Measurements from ENCODE around the gene SDCBP2.

Gene SDCBP2

DNA sequence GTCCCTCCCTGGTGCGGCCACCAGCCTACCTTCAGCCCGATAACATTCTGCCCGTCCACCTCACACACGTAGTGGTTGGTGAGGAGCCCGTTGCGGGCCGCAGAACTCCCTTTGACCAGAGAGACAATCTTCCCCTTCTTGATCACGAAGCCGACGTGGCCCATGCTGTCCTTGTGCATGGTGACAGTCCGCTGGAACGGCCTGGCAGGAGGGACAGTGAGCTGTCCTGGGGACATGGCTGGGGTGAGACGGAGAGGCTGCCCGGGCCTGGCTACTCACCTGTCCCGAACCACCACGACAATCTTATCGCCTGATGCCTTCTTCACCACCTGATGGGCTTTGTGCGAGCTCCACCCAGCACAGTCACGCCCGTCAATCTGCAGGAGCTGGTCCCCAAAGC, 16.6 kb downstream of the SDCBP2 start:
- DNase-seq (ENCODE audit: low read depth), result no peak

DNA sequence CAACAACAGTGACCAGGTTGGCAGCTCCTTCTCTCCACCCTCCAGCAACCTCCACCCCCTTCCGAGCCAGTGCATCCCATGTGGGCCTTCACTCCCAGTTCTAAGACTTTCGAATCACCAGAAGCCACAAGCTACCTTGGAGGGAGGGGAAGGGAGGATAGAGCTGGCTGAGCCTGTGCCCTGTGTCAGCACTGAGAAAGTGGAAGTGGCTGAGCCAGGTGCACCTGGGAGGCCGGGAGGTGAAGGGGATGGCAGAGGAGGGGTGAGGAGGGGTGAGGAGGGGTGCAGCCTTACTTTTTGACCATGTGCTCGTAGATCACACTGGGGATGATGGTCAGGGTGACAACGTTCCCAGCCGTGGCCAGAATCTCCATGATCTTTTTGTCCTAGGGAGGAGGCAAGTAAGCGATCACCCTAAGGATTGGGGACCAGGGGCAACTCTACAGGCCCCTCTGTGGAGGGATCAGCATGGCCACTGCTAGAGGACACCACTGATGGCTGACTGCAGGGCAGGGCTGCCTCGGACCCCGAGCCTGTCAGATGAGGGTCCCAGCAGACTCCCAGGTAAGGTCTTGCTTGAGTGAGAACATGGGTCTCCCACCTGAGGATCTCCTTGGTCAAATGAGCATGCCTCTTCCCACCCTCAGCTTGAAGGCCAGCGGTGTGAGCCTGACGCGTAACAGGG, 18.3 kb downstream of the SDCBP2 start:
- DNase-seq (ENCODE audit: low read depth), result no peak

DNA sequence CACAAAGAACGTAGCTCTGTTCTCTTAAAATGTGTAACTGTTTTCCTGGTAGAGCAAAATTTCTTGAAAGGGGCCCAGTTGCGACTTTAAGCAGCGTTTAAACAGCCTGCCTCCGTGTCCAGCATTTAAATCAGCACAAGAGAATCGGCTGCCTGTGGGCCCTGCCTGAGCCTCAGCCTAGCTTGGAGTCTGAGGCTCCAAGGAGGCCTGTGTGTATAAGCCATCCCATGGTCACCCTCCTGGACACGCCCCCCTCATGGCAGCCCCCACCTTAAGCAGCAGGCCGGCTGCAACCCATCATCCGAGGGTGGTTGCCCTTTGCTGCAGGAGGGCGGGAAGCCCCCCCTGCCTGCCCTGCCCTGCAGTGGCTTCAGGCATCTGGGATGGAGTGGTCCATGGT, 18.9 kb downstream of the SDCBP2 start:
- no peak for DNase-seq (ENCODE audit: low read depth)

DNA sequence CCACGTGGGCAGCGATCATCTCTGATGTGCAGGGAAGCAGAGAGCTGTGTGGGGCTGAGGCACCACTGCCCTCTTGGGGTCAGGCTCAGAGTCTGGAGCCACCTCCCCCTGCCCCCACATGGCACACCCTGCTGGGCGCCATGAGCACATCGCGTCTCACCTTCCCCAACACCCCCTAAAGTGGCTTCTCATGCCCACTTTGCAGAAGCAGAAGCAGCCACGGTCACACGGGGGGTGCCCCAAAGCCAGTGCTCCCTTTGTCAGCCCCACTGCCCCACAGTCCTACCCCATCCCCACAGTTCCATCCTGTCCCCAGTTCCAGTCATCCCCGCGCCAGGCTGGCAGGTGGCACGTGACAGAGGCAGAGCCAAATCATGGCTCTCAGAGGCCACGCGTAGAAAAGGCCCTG, 19.5 kb downstream of the SDCBP2 start:
- DNase-seq (ENCODE audit: low read depth), result no peak

DNA sequence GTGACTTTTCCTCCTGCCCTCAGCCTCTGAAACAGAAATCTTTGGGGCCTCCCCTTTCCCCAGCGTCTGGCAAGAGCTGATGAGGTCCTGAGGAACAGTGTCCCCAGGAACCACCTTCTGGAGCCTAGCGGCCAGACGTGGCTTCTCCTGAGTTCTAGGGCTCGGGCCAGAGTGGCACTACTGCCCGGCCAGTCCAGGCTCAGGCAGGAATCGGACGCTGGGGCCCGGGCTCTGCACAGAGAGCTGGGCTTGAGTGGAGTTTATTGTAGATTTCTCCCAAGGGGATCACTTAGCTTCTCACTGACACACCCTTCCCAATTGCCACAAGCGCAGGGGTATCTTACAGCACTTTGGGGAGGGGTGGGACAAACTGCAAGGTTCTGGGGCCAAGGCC, 20.2 kb downstream of the SDCBP2 start:
- no peak for DNase-seq (ENCODE audit: low read depth)

DNA sequence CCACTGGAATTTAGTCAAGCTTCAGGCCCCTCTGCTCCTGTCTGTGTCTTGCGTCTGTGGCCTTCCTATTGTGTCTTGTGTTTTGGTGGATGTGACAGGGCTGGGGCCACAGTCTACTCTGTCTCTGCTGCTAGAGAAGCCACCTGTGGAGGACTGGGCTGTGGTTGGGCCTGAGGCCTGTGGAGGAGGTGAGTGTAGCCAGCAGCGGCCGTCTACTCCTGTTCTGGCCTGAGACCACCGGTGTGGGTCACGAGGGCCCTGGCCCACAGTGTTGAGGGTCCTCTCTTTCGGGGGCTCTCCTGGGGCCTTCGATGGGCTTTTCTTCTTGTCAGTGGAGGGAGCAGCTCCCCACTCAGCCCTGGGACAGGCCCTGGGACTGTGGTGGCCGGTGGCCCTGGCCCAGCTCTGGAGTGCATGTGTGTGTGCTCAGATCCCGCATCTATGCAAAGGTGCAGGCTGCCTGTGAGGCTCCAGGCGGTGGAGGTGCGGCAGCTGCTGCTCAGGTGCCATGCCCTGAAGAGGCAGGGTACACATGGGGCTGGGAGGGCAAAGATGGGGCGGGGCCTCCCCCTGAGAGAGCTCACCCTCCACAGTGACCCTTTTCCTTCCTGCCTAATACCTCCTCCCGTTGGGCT, 20.8 kb downstream of the SDCBP2 start:
- no peak for DNase-seq (ENCODE audit: low read depth)

DNA sequence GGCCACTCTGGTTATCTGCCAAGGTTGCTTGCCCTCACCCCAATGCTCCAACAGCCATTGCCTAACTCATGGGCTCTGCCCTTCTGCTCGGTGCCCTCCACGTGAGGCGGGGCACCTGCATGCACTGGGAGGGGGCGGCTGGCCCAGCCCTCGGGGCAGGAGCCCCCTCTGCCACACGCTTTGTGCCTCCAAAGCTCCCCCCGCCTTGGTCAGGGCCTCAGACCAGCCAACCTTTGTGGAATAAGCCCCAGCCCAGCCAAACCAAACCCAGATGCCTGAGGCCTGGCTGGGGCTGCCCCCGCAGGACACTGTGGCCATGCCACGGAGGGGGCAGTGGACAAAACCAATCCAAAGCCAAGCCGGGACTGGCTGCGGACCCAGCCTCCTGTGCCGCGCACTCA, 21.4 kb downstream of the SDCBP2 start:
- DNase-seq (ENCODE audit: low read depth), result no peak

DNA sequence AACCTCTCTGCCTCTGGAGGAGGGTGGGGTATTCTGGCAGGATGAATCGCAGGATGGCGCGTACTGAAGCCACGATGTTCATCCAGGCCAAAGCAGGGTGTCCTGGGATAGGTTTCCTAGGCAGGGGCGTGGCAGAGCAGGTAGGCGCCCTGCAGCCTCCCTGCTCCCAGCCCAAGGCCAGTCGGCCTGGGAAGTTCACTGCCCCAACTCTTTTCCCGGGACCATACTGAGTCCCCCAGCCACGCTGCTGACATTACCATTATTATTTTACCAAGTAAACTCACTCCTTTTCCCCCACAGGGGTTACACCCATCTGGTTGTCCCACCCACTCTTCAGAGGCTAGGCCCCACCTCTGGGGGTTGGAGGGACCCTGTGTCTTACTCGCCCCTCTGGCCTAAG, 21.8 kb downstream of the SDCBP2 start:
- DNase-seq (ENCODE audit: low read depth), result no peak

DNA sequence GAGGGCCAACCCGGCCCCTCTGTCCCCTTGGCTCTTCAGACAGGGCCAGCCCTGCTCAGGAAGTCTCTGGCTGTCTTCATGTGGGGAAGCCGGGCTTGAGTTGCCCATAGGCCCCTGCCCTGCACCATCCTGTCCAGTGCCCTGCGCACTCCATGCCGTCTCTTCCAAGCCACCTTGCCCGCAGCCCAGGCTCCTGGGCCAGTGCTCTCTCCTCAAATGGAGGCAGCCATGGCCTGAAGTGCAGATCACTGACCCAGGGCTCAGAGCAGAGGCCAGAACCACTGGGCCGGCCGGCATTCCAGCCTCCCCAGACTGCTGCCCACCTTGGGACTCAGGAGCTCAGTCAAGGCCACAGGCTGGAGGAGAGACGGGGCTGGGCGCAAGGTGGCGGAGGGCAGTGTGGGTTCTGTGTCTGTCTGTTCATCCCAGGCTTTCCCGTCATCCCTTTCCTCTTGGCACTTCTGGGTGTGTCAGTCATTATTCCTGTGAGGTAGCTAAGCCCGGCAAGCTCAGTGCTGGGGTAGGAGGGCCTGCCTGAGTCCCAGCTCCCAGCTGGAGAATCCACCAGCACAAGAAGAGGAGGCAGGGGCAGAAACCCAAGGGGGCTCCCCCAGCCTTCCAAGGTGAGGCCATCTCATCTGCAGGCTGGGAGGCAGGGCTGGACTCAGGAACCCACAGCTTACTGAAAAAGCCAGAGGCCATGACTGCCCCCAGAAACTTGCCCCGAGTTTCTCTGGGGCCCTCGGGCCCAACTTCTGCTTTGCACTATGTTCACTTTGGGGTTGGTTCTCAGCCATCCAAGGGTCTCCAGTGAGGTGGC, 22.4 kb downstream of the SDCBP2 start:
- DNase-seq (ENCODE audit: low read depth), result no peak

DNA sequence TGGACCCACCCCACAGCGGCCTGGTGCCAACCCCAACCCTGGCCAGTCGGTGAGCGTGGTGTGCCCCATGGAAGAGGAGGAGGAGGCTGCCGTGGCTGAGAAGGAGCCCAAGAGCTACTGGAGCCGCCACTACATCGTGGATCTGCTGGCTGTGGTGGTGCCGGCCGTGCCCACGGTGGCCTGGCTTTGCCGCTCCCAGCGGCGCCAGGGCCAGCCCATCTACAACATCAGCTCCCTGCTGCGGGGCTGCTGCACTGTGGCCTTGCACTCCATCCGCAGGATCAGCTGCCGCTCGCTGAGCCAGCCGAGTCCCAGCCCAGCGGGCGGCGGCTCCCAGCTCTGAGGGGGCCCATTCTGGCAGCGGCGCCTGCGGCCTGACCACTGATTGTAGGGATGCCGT, 23.2 kb downstream of the SDCBP2 start:
- no peak for DNase-seq (ENCODE audit: low read depth)

DNA sequence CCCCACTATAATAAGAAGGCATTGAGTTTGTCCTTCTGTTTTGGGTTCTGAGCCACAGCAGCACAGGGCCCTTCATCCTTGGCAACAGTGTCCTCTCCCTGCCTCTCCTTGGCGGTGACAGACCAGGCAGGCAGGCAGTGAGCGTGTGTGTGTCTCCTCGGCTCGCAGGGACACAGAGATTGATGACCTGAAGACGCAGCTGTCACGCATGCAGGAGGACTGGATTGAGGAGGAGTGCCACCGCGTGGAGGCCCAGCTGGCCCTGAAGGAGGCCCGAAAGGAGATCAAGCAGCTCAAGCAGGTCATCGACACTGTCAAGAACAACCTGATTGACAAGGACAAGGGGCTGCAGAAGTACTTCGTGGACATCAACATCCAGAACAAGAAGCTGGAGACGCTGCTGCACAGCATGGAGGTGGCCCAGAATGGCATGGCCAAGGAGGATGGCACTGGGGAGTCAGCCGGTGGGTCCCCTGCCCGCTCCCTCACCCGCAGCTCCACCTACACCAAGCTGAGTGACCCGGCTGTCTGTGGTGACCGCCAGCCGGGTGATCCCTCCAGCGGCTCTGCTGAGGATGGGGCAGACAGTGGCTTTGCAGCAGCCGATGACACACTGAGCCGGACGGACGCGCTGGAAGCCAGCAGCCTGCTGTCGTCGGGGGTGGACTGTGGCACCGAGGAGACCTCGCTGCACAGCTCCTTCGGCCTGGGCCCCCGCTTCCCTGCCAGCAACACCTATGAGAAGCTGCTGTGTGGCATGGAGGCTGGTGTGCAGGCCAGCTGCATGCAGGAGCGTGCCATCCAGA, 24.0 kb downstream of the SDCBP2 start:
- no peak for DNase-seq (ENCODE audit: low read depth)

DNA sequence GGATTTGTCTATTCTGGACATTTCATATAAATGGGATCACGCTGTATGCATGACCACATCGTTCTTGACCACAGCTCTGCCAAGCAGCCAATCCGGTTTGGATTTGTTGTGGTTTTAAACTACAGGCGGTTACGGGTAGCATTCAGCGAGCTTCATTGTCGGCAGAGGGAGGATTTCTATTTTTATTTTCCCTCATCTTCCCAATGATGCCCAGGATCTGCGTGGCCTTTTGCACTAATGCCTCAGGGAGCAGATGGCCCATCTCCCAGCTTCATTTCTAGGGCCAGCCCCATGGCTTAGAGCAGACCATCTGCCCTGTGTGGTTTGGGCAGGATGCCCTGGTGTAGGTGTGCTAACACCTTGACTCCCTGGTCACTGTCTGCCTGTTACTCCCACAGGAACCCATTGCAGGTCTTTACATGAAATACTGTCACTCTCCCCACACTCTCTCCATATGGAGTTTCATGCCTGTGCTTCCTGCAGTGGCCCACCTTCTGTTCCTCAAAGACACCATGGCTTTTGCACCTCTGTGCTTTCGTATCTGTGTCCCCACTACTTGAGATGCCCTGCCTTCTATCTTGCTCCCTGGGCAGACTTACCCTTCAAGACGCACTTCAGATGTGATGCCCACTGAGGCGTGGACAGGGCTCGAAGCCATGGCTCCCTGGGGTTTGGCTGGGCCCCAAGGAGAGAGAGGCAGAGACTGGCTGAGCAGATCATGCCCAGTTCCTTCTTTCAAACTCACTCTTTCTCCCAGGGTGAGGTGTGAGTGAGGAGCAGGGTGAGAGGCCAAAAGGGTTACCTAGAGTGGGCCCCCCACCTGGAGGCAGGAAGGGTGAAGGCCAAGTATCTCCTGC, 26.0 kb downstream of the SDCBP2 start:
- peak; percentile 74 for DNase-seq (ENCODE audit: low read depth)

DNA sequence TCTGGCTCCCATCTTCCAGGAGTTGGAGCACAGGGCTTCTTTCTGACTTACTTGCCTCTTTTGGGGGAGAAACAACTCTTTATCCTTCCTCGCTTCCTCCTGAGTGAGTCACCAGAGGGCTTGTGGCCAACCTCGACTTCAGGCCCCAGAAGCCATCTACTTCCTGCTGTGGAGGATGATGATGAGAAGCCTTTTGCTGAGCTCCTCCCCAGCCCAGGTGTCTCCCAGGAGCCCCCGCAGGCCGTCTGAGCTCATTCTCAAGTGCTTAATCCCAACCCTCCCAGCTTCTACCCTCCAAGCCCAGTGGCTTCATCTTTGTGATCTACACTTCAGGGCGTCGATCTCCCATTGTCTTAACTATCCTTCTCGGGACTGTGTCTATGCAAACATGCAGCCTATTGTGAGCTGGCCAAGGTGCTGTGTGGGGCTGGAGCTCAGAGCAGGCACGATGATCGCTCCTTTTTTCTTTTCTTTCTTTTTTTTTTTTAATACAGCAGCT, 27.9 kb downstream of the SDCBP2 start:
- no peak for DNase-seq (ENCODE audit: low read depth)

DNA sequence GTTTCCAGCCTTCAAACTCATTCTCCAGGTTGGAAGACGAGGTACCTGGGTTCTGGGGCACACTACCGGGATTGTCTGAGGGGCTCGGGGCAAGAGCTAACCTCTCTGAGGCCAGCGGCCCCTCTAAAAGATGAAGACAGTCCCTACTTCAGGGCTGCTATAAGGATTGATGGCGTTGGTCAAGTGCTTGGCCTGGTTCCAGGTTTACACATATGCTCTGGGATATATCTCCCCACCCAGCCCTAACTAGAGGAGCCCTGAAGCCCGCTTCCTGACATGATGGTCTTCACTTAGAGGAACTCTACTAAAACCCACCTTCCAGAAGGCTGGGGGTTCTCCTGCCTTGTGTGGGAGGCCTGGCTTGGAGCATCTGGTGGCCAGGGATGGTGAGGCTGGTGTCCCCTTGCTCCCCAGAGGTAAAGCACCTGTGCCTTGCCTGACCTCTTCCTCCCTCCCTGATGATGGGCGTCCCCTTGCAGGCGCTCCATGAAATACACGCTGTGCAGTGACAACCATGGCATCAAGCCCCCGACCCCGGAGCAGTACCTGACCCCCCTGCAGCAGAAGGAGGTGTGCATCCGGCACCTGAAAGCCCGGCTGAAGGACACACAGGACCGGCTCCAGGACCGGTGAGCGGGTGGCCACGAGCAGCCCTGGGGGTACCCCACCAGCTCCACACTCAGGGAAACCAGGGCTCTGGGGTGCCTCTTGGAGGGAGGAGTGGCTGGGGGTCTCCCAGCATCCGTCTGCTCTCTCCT, 28.7 kb downstream of the SDCBP2 start:
- no peak for DNase-seq (ENCODE audit: low read depth)

DNA sequence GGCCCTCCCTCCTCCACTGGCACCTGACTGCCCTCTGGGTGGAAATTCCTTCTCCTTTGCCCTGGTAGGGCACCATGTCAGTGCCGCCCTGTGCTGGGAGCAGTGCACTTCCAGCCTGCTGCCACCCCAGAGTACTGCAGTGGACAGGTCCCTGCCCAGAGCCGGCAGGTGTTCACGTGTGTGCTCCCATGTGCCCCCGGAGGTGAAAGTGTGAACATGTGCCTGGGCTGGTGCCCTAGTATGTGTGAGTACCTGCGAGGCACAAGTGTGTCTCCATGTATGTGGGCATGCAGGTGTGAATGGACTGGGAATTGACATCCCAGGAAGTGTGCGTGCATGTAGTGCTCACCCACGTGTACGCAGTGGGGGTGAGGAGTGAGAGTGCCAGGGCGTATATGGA, 29.4 kb downstream of the SDCBP2 start:
- no peak for DNase-seq (ENCODE audit: low read depth)

DNA sequence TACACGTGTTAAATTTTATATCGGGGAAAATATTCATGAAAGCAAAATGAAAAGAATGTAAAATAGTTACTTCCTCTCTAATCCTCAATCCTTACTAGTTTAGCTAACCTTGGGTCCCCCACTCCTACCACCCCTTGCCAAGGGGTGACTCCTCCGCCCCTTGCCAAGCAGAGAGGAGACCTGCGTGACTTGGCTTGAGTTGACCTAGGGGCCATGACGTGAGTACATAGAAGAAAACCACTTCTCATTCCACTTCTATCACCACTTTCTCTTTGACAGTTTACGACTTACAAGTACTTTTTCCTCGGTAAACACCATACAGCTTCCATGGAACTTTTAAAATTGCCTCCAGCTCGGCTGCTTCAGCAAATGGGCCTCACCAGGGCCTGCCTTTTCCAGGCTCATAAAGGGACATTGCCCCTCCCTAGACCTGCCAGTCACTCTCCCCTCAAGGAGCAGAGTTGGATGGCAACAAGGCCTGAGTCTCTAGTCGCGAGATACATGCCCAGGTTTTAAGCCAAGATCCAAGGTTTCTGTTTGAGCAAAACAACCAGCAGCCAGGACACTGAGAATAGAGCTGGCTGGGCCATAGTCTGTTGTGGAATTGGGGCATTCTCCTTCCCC, 29.9 kb downstream of the SDCBP2 start:
- DNase-seq (ENCODE audit: low read depth), result no peak

DNA sequence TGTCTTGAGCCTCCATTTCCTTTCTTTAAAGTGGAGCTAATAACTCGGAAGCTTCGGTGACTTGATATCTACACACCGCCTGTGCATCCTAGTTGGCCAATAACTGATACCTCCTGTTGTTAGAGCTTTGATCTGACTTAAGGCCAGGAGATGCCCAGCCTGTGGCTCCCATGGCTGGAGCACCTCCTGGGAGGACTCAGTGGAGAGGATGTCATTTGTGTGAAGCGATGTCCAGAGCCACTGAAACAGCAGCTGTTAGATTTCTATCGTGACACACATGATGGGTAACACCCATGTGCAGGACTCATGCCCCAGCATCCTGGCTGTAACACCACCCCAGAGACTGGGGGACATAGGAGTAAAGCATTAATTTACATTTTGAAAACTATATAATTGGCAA, 30.8 kb downstream of the SDCBP2 start:
- no peak for DNase-seq (ENCODE audit: low read depth)

DNA sequence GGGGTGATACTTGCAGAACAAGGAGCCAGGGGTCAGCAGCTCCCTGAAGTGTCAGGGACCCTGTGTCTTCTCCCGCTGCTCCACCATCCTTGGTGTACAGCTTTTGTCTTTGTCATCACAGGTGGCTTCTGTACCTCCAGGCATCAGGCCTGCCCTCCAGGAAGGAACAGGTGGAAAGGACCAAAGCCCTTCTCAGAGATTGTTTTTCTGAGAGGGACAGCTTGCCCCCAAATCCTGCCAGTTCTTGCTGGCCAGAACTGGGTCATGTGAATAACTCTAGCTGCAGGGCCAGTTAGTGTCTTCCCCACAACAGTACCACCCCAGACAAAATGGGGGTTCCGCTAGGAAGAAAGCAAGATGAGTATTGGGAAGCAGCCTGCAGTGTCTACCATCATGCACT, 31.5 kb downstream of the SDCBP2 start:
- DNase-seq (ENCODE audit: low read depth), result no peak

DNA sequence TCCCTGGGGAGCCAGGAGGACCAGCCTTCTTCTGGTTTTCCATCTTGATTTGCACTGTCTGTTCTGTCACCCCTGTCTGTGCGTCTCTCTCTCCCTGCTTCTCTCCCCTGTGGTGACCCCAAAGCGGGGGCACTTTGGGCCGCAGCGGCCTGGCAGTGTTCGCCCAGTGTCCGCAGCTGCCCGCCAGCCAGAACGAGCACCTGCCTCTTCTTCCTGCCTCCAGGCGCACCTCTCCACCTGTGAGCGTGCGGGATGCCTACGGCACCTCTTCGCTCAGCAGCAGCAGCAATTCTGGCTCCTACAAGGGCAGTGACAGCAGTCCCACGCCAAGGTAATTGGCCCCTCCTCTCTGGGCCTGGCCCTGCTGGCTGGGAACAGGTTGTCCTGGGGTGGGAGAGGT, 32.0 kb downstream of the SDCBP2 start:
- no peak for DNase-seq (ENCODE audit: low read depth)

DNA sequence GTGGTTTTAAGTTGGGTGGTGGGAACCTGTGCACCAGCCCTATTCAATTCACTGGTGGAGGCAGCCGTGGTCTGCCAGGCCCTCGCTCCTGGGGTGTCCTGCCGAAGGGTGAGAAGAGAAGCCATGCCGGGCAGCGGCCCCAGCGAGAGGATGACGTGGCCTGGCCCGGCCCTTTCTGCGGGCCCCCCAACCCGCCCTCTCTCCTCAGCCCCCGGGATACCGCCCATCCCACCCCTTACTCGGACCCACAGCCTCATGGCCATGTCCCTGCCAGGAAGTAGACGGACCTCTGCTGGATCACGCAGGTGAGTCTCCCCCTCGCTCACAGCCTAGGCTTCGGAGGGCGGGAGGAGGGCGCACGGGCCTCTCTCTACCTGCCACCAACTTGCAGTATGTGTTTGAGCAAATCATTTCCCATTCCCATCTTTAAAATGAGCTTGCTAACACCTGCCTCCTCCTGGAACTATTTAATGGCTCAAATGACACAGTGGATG, 32.8 kb downstream of the SDCBP2 start:
- no peak for DNase-seq (ENCODE audit: low read depth)
